H9 (cell line): Measurements from ENCODE around the gene METTL3. TPM values are rescaled to one million over a fixed set of nuclear protein-coding genes. Genes with fewer than 3 reads are reported as not detected.

Experiments
- DNase-seq: peaks from one replicate; pipeline ENCODE4 v3.0.0-alpha.2; 2017
- H2AFZ ChIP-seq: one replicate; pipeline ENCODE4 v1.6.1; 2013; ENCODE audit warnings: mild to moderate bottlenecking, low read length, control low read depth, moderate library complexity
- H2AK5ac ChIP-seq: 2 replicates; pipeline ENCODE4 v1.6.1; 2013; ENCODE audit warnings: low read length, control low read depth, mixed read lengths; ENCODE audit not compliant: insufficient read length
- H2BK120ac ChIP-seq: one replicate; pipeline ENCODE4 v1.6.1; 2013; ENCODE audit warnings: low read depth, mild to moderate bottlenecking, low read length, control low read depth, inconsistent platforms; ENCODE audit not compliant: poor library complexity, severe bottlenecking
- H2BK12ac ChIP-seq: 2 replicates; pipeline ENCODE4 v1.6.1; 2013; ENCODE audit warnings: low read length, control low read depth, mixed read lengths, low read depth; ENCODE audit not compliant: insufficient read length
- H2BK15ac ChIP-seq: 2 replicates; pipeline ENCODE4 v1.6.1; 2013; ENCODE audit warnings: low read depth, low read length, control low read depth
- H2BK20ac ChIP-seq: one replicate; pipeline ENCODE4 v1.6.1; 2013; ENCODE audit warnings: low read depth, mild to moderate bottlenecking, low read length, control low read depth, inconsistent platforms; ENCODE audit not compliant: poor library complexity, severe bottlenecking
- H2BK5ac ChIP-seq: 2 replicates; pipeline ENCODE4 v1.6.1; 2013; ENCODE audit warnings: low read length, control low read depth, mixed read lengths; ENCODE audit not compliant: insufficient read length
- H3K14ac ChIP-seq: 2 replicates; pipeline ENCODE4 v1.6.1; 2013; ENCODE audit warnings: low read length, control low read depth; ENCODE audit not compliant: insufficient read depth
- H3K18ac ChIP-seq: 2 replicates; pipeline ENCODE4 v1.6.1; 2013; ENCODE audit warnings: low read depth, mild to moderate bottlenecking, mixed read lengths, low read length, control low read depth; ENCODE audit not compliant: insufficient read length
- H3K23ac ChIP-seq: 2 replicates; pipeline ENCODE4 v1.6.1; 2013; ENCODE audit warnings: low read length, control low read depth, mixed read lengths, low read depth; ENCODE audit not compliant: insufficient read length
- H3K23me2 ChIP-seq: 2 replicates; pipeline ENCODE4 v1.6.1; 2013; ENCODE audit warnings: low read depth, mild to moderate bottlenecking, mixed read lengths, low read length, control low read depth; ENCODE audit not compliant: insufficient read length, poor library complexity, severe bottlenecking
- H3K27ac ChIP-seq: 2 replicates; pipeline ENCODE4 v1.5.1; 2013; ENCODE audit warnings: low read length, control low read depth, mixed read lengths, low read depth; ENCODE audit not compliant: insufficient read length
- H3K27me3 ChIP-seq: 2 replicates; pipeline ENCODE4 v1.6.1; 2013; ENCODE audit warnings: low read length, control low read depth, inconsistent platforms; ENCODE audit not compliant: insufficient read depth
- H3K4ac ChIP-seq: 2 replicates; pipeline ENCODE4 v1.6.1; 2013; ENCODE audit warnings: low read depth, mild to moderate bottlenecking, control low read depth, inconsistent platforms, low read length, moderate library complexity
- H3K4me1 ChIP-seq: 2 replicates; pipeline ENCODE4 v1.6.1; 2013; ENCODE audit warnings: low read length, control low read depth, inconsistent platforms; ENCODE audit not compliant: insufficient read depth
- H3K4me2 ChIP-seq: 2 replicates; pipeline ENCODE4 v1.6.1; 2013; ENCODE audit warnings: low read length, control low read depth, mixed read lengths; ENCODE audit not compliant: insufficient read length, insufficient read depth
- H3K56ac ChIP-seq: 2 replicates; pipeline ENCODE4 v1.6.1; 2013; ENCODE audit warnings: low read depth, mild to moderate bottlenecking, mixed read lengths, low read length, control low read depth; ENCODE audit not compliant: insufficient read length
- H3K79me1 ChIP-seq: 2 replicates; pipeline ENCODE4 v1.6.1; 2013; ENCODE audit warnings: low read depth, mild to moderate bottlenecking, moderate library complexity, low read length, control low read depth, inconsistent platforms; ENCODE audit not compliant: insufficient read depth, poor library complexity, severe bottlenecking
- H3K79me2 ChIP-seq: 2 replicates; pipeline ENCODE4 v1.6.1; 2013; ENCODE audit warnings: low read length, control low read depth, inconsistent platforms; ENCODE audit not compliant: insufficient read depth
- H3K9ac ChIP-seq: 2 replicates; pipeline ENCODE4 v1.6.1; 2013; ENCODE audit warnings: low read length, control low read depth, mixed read lengths; ENCODE audit not compliant: insufficient read length; ENCODE audit errors: extremely low read depth
- H3K9me3 ChIP-seq: one replicate; pipeline ENCODE4 v1.6.1; 2013; ENCODE audit warnings: low read depth, low read length, inconsistent platforms; ENCODE audit not compliant: control insufficient read depth
- H3T11ph ChIP-seq: one replicate; pipeline ENCODE4 v1.6.1; 2013; ENCODE audit warnings: mild to moderate bottlenecking, low read length, control low read depth, inconsistent platforms
- H4K20me1 ChIP-seq: one replicate; pipeline ENCODE4 v1.6.1; 2013; ENCODE audit not compliant: control insufficient read depth, insufficient read length, insufficient read depth
- H4K5ac ChIP-seq: 2 replicates; pipeline ENCODE4 v1.6.1; 2013; ENCODE audit warnings: low read depth, mild to moderate bottlenecking, mixed read lengths, low read length, control low read depth; ENCODE audit not compliant: insufficient read length
- H4K8ac ChIP-seq: replicated peaks from 2 replicates; pipeline ENCODE4 v1.6.1; 2013; ENCODE audit warnings: low read length, control low read depth, mixed read lengths, low read depth; ENCODE audit not compliant: insufficient read length
- H4K91ac ChIP-seq: 2 replicates; pipeline ENCODE4 v1.6.1; 2013; ENCODE audit warnings: low read depth, mild to moderate bottlenecking, moderate library complexity, mixed read lengths, low read length, control low read depth; ENCODE audit not compliant: insufficient read length
- H3K27ac Mint-ChIP-seq, 3 experiments: 2 replicates in 2 of 3; 3 replicates in 1 of 3; pipeline ENCODE4 v1.8.0; 2020 to 2021; ENCODE audit warnings: mixed read lengths in 3 of 3, mild to moderate bottlenecking in 1 of 3, moderate library complexity in 1 of 3
- H3K27me3 Mint-ChIP-seq: 2 replicates; pipeline ENCODE4 v1.8.0; 2021; ENCODE audit warnings: low read depth, mild to moderate bottlenecking, moderate library complexity, mixed read lengths
- H3K36me3 Mint-ChIP-seq, 3 experiments: 2 replicates in 2 of 3; 3 replicates in 1 of 3; pipeline ENCODE4 v1.8.0; 2020 to 2021; ENCODE audit warnings: low read depth in 3 of 3, mixed read lengths in 3 of 3; ENCODE audit not compliant: insufficient read depth in 1 of 3
- H3K4me1 Mint-ChIP-seq, 2 experiments: 2 replicates each; pipeline ENCODE4 v1.8.0; 2020; ENCODE audit warnings: mixed read lengths in 2 of 2
- H3K4me3 Mint-ChIP-seq, 2 experiments: 2 replicates in 1 of 2; 3 replicates in 1 of 2; pipeline ENCODE4 v1.8.0; 2020 to 2021; ENCODE audit warnings: mild to moderate bottlenecking in 2 of 2, mixed read lengths in 2 of 2, moderate library complexity in 1 of 2
- H3K9me3 Mint-ChIP-seq, 2 experiments: 2 replicates in 1 of 2; 3 replicates in 1 of 2; pipeline ENCODE4 v1.8.0; 2020; ENCODE audit warnings: mild to moderate bottlenecking in 2 of 2, mixed read lengths in 2 of 2, moderate library complexity in 1 of 2
- CTCF ChIP-seq: fragments of 200-600 bp; sonication (generic); conservative IDR thresholded peaks from 3 replicates; pipeline ENCODE4 v1.8.0; 2021; ENCODE audit warnings: antibody characterized with exemption, mild to moderate bottlenecking
- WGBS: extraction: QIAGEN DNeasy Blood & Tissue Kit; methylation state at CpG from one replicate; pipeline ENCODE4 v1.1.7; 2013; ENCODE audit warnings: missing lambda C conversion rate, low lambda C conversion rate, mixed read lengths; ENCODE audit not compliant: insufficient read length; ENCODE audit errors: extremely low coverage; 5-methylcytosine and 5-hydroxymethylcytosine counted together
- long read RNA-seq: library from polyadenylated mRNA; unstranded; transcript quantifications from one replicate; pipeline ENCODE4 v2.0.0, GENCODE V29; 2020
- total RNA-seq: library from RNA; stranded (reverse); gene quantifications from 2 replicates; pipeline ENCODE4 v1.2.1, GENCODE V29; 2021

METTL3 gene
- total RNA-seq, result 84.1 and 84.4 TPM in 2 replicates
- long read RNA-seq, transcript METTL3-207 (3 exons, 1,553 nt), result minor isoform, 15 of 540 reads
- long read RNA-seq, transcript METTL3-210 (9 exons, 2,124 nt), result minor isoform, 6 of 540 reads
- long read RNA-seq, transcript METTL3-206 (10 exons, 2,030 nt), result minor isoform, 9 of 540 reads
- long read RNA-seq, transcript METTL3-201 (11 exons, 2,015 nt), result major isoform, 211 of 540 reads
- long read RNA-seq, partial matches to known transcripts, result 15 of 540 reads
- long read RNA-seq, other reads (novel, unspliced or antisense), result 282 of 540 reads

GRCh38 chr14:21510735-21511657 lies at the start of gene METTL3:
TSS of gene METTL3 (minus strand) at chr14:21511340. CDS start at chr14:21511223, 117 bp downstream.
- Histone ChIP-seq H3K27ac (peak within 1 kb of the TSS; percentile 29), H3K9ac (peak within 1 kb of the TSS; percentile 90), H2AK5ac (no peak within 1 kb of the TSS), H3K18ac (peak within 1 kb of the TSS; percentile 57), H3K56ac (no peak within 1 kb of the TSS), H2BK120ac (no peak within 1 kb of the TSS), H3K79me1 (peaks cover 3% of the 10 kb centered on the region), H3K14ac (peak within 1 kb of the TSS; percentile 66), H4K5ac (no peak within 1 kb of the TSS), H4K20me1 (no peaks in the 10 kb centered on the region), H3K23me2 (no peaks in the 10 kb centered on the region), H4K91ac (no peak within 1 kb of the TSS), H3K4ac (no peak within 1 kb of the TSS), H3K27me3 (no peaks in the 10 kb centered on the region), H2BK12ac (no peak within 1 kb of the TSS), H2BK15ac (no peak within 1 kb of the TSS; the same call in 1 of the 2 replicates), H3K4me1 (no peaks in the 10 kb centered on the region), H2AFZ (no peak within 1 kb of the TSS), H2BK5ac (no peak within 1 kb of the TSS), H3K4me2 (peak within 1 kb of the TSS; percentile 30), H2BK20ac (no peak within 1 kb of the TSS), H4K8ac (no peak within 1 kb of the TSS), H3K9me3 (no peaks in the 10 kb centered on the region), H3K23ac (no peak within 1 kb of the TSS), H3K79me2 (peaks cover 17% of the 10 kb centered on the region; the same call in 1 of the 2 replicates), H3T11ph (no peak within 1 kb of the TSS)
- no peak for TF ChIP-seq CTCF
- no CpG with 5 or more reads among the region's 53 CpGs for WGBS
- H3K9me3 Mint-ChIP-seq, result peaks cover 3 to 7% of the 10 kb centered on the region in 2 experiments; a peak in 4 of 5 replicates
- peak within 1 kb of the TSS; percentile 98 to 99 (median 98) for H3K27ac Mint-ChIP-seq
- peak; percentile 98 for DNase-seq
- peaks cover 32 to 38% (median 32%) of the 10 kb centered on the region in 3 experiments for H3K36me3 Mint-ChIP-seq
- H3K4me3 Mint-ChIP-seq, result peak within 1 kb of the TSS; percentile 99
- peaks cover 27 to 36% of the 10 kb centered on the region in 2 experiments for H3K4me1 Mint-ChIP-seq
- no peaks in the 10 kb centered on the region for H3K27me3 Mint-ChIP-seq
